OCI-LY3 (cell line): Measurements from ENCODE around the gene NEURL2.

ENCODE experiments used
- H2AFZ ChIP-seq: fragments of 200-600, 300-600 bp; shearing (Covaris generic); 2 replicates; pipeline ENCODE4 v1.6.0; 2014; ENCODE audit warnings: antibody characterized with exemption, low read depth, low read length
- H3K27ac ChIP-seq: fragments of 200-600, 300-600 bp; sonication (generic); 2 replicates; pipeline ENCODE4 v1.5.1; 2014; ENCODE audit warnings: mild to moderate bottlenecking, low read length, moderate library complexity, mixed read lengths
- H3K27me3 ChIP-seq: fragments of 200-600, 300-600 bp; sonication (generic); 2 replicates; pipeline ENCODE4 v1.6.1; 2014; ENCODE audit warnings: low read depth, low read length, mixed read lengths
- H3K36me3 ChIP-seq: fragments of 200-600, 300-600 bp; sonication (generic); replicated peaks from 2 replicates; pipeline ENCODE3; 2014; ENCODE audit warnings: low read depth, low read length, mixed read lengths
- H3K4me1 ChIP-seq: fragments of 300-600, 200-600 bp; sonication (generic); 2 replicates; pipeline ENCODE4 v1.6.1; 2014; ENCODE audit warnings: low read length, mixed read lengths
- H3K4me2 ChIP-seq: fragments of 200-600, 300-600 bp; sonication (generic); 2 replicates; pipeline ENCODE4 v1.6.1; 2014; ENCODE audit warnings: low read length, mixed read lengths
- H3K4me3 ChIP-seq: fragments of 300-600, 200-600 bp; sonication (generic); 2 replicates; pipeline ENCODE4 v1.5.1; 2014; ENCODE audit warnings: antibody characterized with exemption, mild to moderate bottlenecking, low read length, moderate library complexity
- H3K79me2 ChIP-seq: fragments of 300-600, 200-600 bp; shearing (Covaris generic); 2 replicates; pipeline ENCODE4 v1.6.1; 2014; ENCODE audit warnings: mild to moderate bottlenecking, low read length, mixed read lengths
- H3K9ac ChIP-seq: fragments of 300-600, 200-600 bp; shearing (Covaris generic); 2 replicates; pipeline ENCODE4 v1.6.0; 2014; ENCODE audit warnings: mild to moderate bottlenecking, low read length, moderate library complexity
- H3K9me3 ChIP-seq: fragments of 200-600, 300-600 bp; shearing (Covaris generic); 2 replicates; pipeline ENCODE4 v1.6.1; 2014; ENCODE audit warnings: low read length, mixed read lengths; ENCODE audit not compliant: insufficient read depth
- H4K20me1 ChIP-seq: fragments of 200-600, 300-600 bp; sonication (generic); 2 replicates; pipeline ENCODE4 v1.6.1; 2016; ENCODE audit warnings: low read length, mixed read lengths; ENCODE audit not compliant: insufficient read depth
- EZH2phosphoT487 ChIP-seq: fragments of 200-600 bp; shearing (Covaris generic); IDR thresholded peaks from 2 replicates; pipeline ENCODE4 v1.6.1; 2018; ENCODE audit warnings: antibody characterized with exemption, mixed run types, low read depth
- TF ChIP-seq, protein P1 (sequence below): fragments of 200-600, 300-600 bp; sonication (generic); IDR thresholded peaks from 2 replicates; pipeline ENCODE4 v1.5.1; 2014; ENCODE audit warnings: antibody characterized with exemption, low read length, low read depth

NEURL2 gene

DNA sequence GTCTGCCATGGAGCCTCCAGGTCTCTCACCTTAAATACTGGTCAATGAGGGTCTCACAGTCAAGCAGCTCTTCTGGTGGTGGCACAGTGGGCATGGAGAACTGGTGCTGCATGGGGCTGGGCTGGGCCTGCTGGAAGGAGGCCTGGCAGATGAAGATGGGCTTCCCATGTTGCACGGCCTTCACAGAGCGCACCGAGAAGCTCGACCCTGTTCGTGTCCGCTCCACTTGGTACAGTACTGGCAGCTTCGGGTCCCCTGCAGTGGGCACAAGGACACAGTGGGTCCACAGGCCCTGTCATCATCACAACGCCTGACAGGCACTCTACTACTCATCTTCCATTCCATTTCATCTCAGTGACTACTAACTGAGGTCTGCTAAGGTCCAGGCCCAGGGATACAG is 42.6 kb downstream of the NEURL2 start:
- H4K20me1 ChIP-seq = no peaks in the 10 kb centered on the region
- no peak overlapping the region for H3K4me2 ChIP-seq
- H3K9me3 ChIP-seq = no peaks in the 10 kb centered on the region
- no peaks in the 10 kb centered on the region for H3K27me3 ChIP-seq
- H3K4me1 ChIP-seq = no peaks in the 10 kb centered on the region
- H3K4me3 ChIP-seq = no peak overlapping the region
- H3K79me2 ChIP-seq = no peaks in the 10 kb centered on the region
- H3K9ac ChIP-seq = no peak overlapping the region
- peaks cover 9% of the 10 kb centered on the region for H3K36me3 ChIP-seq
- H2AFZ ChIP-seq = no peak overlapping the region
- H3K27ac ChIP-seq = no peak overlapping the region
- no peak for TF ChIP-seq EZH2phosphoT487
- TF ChIP-seq, protein P1, sequence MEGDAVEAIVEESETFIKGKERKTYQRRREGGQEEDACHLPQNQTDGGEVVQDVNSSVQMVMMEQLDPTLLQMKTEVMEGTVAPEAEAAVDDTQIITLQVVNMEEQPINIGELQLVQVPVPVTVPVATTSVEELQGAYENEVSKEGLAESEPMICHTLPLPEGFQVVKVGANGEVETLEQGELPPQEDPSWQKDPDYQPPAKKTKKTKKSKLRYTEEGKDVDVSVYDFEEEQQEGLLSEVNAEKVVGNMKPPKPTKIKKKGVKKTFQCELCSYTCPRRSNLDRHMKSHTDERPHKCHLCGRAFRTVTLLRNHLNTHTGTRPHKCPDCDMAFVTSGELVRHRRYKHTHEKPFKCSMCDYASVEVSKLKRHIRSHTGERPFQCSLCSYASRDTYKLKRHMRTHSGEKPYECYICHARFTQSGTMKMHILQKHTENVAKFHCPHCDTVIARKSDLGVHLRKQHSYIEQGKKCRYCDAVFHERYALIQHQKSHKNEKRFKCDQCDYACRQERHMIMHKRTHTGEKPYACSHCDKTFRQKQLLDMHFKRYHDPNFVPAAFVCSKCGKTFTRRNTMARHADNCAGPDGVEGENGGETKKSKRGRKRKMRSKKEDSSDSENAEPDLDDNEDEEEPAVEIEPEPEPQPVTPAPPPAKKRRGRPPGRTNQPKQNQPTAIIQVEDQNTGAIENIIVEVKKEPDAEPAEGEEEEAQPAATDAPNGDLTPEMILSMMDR = no peak

DNA sequence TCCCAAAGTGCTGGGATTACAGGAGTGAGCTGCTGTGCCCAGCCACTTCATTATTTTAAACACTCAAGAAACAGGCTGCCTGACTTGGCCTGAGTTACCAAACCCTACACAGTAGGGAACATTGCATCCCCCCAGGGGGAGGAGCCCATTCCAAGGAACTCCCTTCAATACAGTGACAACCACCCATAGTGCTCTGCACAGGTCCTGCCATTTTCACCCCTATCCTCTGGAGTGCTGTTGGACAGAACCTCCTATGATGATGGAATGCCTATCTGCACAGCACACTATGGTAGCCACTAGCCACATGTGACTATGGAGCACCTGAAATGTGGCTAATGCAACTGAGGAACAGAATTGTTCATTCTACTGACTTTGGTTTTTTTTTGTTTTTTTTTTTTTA is 45.6 kb downstream of the NEURL2 start:
- Histone ChIP-seq H3K4me1 (peaks cover 16% of the 10 kb centered on the region), H4K20me1 (no peaks in the 10 kb centered on the region), H3K4me3 (no peak overlapping the region), H3K9me3 (no peaks in the 10 kb centered on the region), H3K4me2 (no peak overlapping the region), H2AFZ (no peak overlapping the region), H3K27ac (no peak overlapping the region), H3K79me2 (no peaks in the 10 kb centered on the region), H3K27me3 (no peaks in the 10 kb centered on the region), H3K36me3 (peaks cover 18% of the 10 kb centered on the region), H3K9ac (no peak overlapping the region)
- TF ChIP-seq, protein P1 = no peak
- no peak for TF ChIP-seq EZH2phosphoT487

DNA sequence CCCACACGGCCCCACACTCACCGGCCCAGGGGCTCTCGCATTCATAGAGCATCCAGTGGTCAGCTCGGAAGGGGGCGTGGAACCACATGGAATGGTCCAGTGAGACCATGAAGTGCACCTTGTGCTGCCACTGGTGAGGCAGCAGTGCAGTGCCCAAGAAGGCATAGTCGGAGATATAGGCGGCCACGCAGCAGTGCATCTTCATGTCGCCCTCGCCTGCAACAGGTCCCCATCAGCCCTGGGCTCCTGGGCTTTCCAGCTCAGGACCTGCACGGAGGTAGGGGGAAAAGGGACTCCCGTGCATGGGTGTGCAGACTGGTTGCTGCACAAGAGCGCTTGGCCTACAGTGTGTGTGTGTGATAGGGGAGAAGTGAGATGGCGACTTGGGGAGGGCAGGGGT is 47.5 kb downstream of the NEURL2 start:
- Histone ChIP-seq H3K4me1 (peaks cover 21% of the 10 kb centered on the region), H3K36me3 (peaks cover 18% of the 10 kb centered on the region), H3K9me3 (no peaks in the 10 kb centered on the region), H3K4me3 (no peak overlapping the region), H3K27me3 (no peaks in the 10 kb centered on the region), H4K20me1 (no peaks in the 10 kb centered on the region), H3K4me2 (no peak overlapping the region), H3K27ac (no peak overlapping the region), H3K79me2 (no peaks in the 10 kb centered on the region), H3K9ac (no peak overlapping the region), H2AFZ (no peak overlapping the region)
- no peak for TF ChIP-seq EZH2phosphoT487
- TF ChIP-seq, protein P1 = no peak

DNA sequence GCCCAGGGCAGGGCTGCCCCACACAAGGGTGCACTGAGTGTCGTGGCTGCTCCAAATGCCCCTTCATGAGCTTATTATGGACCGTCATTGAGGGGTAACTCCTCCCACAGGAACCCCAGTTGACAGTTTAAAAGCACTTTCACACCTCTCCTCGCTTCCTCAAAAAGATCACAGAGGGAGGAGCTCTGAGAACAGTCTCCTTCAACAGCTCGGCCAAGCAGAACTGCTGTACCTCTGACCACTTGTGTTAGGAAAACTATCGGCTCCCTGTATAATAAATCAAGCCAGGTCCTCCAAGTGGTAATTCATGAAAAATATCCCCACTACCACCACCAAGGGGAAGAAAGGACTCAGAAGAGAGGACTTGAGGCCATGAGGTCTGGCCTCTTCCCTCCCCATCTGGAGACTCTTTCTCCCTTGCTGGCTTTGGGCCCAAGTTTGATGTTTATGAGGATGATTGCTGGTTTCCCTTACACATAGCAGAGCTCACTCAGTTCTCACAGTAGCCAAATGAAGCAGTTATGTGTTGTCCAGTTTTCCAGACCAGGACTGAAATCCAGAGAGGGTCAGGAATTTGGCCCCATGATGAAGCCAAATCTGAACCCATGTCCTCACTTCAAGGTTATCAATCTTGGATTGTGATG is 48.7 kb downstream of the NEURL2 start:
- Histone ChIP-seq H3K9me3 (no peaks in the 10 kb centered on the region), H3K27ac (peak overlapping the region; percentile 34; the same call in 1 of the 2 replicates), H3K27me3 (no peaks in the 10 kb centered on the region), H4K20me1 (no peaks in the 10 kb centered on the region), H2AFZ (no peak overlapping the region), H3K4me3 (peak overlapping the region; percentile 7; the same call in 1 of the 2 replicates), H3K4me2 (peak overlapping the region; percentile 50), H3K9ac (peak overlapping the region; percentile 20; the same call in 1 of the 2 replicates), H3K79me2 (no peaks in the 10 kb centered on the region), H3K36me3 (peaks cover 18% of the 10 kb centered on the region), H3K4me1 (peaks cover 21% of the 10 kb centered on the region)
- no peak for TF ChIP-seq EZH2phosphoT487
- TF ChIP-seq, protein P1 = no peak
